Activated T-cell treated with anti-CD3 and anti-CD28 coated beads for 1 hour (primary cell): ENCODE measurements around the gene GRK4.
A peak's percentile ranks its signal among the peaks of the same experiment; 100 is the strongest.
"Not testable (repeated sequence)": the region's sequence is repeated elsewhere in the genome, so short reads cannot be mapped to it uniquely, and the experiment has no call there.

ENCODE experiments used
- DNase-seq: peaks from one replicate; pipeline ENCODE4 v3.0.0-alpha.2; 2020; ENCODE audit warnings: low read depth

GRK4 gene

GRCh38 chr4:2930758-2931511 is 32.4 kb upstream of the GRK4 start:
- no peak for DNase-seq

- no peak for DNase-seq
Measured at GRCh38 chr4:2931512-2932301, 31.7 kb upstream of the GRK4 start.

- no peak for DNase-seq
Measured at GRCh38 chr4:2932321-2932950, 30.9 kb upstream of the GRK4 start.

- no peak for DNase-seq
Measured at GRCh38 chr4:2932951-2933565, 30.3 kb upstream of the GRK4 start.

GRCh38 chr4:2933566-2934076 is 29.8 kb upstream of the GRK4 start:
- no peak for DNase-seq

GRCh38 chr4:2934077-2934812 is 29.1 kb upstream of the GRK4 start:
- DNase-seq = no peak

- peak; percentile 98 for DNase-seq
Measured at GRCh38 chr4:2934813-2935761, 28.3 kb upstream of the GRK4 start.

- DNase-seq = no peak
Measured at GRCh38 chr4:2935762-2936743, 27.3 kb upstream of the GRK4 start.

GRCh38 chr4:2936773-2937145 is 26.6 kb upstream of the GRK4 start:
- DNase-seq = no peak

GRCh38 chr4:2937146-2937857 is 26.1 kb upstream of the GRK4 start:
- no peak for DNase-seq

GRCh38 chr4:2937986-2938385 is 25.4 kb upstream of the GRK4 start:
- DNase-seq = no peak

GRCh38 chr4:2938411-2938810 is 25.0 kb upstream of the GRK4 start:
- DNase-seq = not testable (repeated sequence)

GRCh38 chr4:2938906-2939305 is 24.5 kb upstream of the GRK4 start:
- DNase-seq = no peak

GRCh38 chr4:2939383-2940243 is 23.8 kb upstream of the GRK4 start:
- no peak for DNase-seq

GRCh38 chr4:2940267-2941137 is 22.9 kb upstream of the GRK4 start:
- no peak for DNase-seq

GRCh38 chr4:2941138-2942036 is 22.0 kb upstream of the GRK4 start:
- no peak for DNase-seq
